Measurements from ENCODE around the gene MED15. TPM values are rescaled to one million over a fixed set of nuclear protein-coding genes. Genes with fewer than 3 reads are reported as not detected.
"Not testable (repeated sequence)": the region's sequence is repeated elsewhere in the genome, so short reads cannot be mapped to it uniquely, and the experiment has no call there.

MED15 gene
- total RNA-seq, 1 donor from 2014 or later, result 105 TPM

GRCh38 chr22:20479612-20480196, 27.7 kb upstream of the MED15 start:
- Histone ChIP-seq H3K36me3 (peaks cover 7% of the 10 kb centered on the region), H3K27me3 (ENCODE audit: low read depth) (no peaks in the 10 kb centered on the region), H3K4me1 (no peaks in the 10 kb centered on the region), H3K4me3 (no peak overlapping the region), H3K27ac (no peak overlapping the region), H3K9me3 (no peaks in the 10 kb centered on the region)
- intact Hi-C loops (cut with DNase I), result no loop called here
- no peak for ATAC-seq
- TF ChIP-seq CTCF (IDR thresholded peaks at IDR 0.05), result no peak
- DNase-seq, result no peak

DNA sequence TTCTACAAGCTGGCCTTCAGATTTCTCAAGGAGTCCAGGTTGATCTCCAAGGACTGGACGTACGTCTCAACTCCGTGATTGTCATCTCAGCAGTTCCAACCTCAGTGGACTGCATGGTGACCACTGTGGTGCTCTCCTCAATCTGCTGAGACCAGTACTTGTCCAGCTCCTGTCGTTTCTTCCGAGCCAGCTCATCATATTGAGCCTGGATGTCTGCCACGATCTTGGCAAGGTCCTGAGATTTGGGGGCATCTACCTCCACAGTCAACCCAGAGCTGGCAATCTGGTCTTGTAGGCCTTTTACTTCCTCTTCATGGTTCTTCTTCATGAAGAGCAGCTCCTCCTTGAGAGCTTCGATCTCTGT, 24.3 kb upstream of the MED15 start:
- H3K4me3 ChIP-seq; DNase-seq; H3K4me1 ChIP-seq; intact Hi-C loops (cut with DNase I); H3K9me3 ChIP-seq; H3K27ac ChIP-seq; ATAC-seq; H3K27me3 ChIP-seq (ENCODE audit: low read depth): not testable (repeated sequence)
- H3K36me3 ChIP-seq, result peaks cover 16% of the 10 kb centered on the region

DNA sequence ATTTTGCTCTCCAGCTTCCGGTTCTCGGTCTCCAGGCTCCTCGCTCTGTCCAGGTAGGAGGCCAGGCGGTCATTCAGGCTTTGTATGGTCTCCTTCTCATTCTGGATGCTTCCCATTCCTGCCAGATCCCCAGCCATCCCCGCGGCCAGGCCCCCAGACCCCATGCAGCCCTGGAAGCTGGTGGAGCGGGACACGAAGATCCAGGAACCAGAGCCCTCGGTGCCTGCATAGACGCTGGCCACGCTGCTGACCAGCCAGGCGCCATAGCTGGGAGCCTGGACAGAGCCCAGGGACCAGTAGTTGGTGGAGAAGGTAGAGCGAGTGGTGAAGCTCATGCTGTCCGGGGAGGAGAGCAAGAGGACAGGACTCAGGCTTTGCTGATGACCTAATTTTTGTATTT, 23.6 kb upstream of the MED15 start:
- no peak for DNase-seq
- no peak for TF ChIP-seq CTCF (IDR thresholded peaks at IDR 0.05)

DNA sequence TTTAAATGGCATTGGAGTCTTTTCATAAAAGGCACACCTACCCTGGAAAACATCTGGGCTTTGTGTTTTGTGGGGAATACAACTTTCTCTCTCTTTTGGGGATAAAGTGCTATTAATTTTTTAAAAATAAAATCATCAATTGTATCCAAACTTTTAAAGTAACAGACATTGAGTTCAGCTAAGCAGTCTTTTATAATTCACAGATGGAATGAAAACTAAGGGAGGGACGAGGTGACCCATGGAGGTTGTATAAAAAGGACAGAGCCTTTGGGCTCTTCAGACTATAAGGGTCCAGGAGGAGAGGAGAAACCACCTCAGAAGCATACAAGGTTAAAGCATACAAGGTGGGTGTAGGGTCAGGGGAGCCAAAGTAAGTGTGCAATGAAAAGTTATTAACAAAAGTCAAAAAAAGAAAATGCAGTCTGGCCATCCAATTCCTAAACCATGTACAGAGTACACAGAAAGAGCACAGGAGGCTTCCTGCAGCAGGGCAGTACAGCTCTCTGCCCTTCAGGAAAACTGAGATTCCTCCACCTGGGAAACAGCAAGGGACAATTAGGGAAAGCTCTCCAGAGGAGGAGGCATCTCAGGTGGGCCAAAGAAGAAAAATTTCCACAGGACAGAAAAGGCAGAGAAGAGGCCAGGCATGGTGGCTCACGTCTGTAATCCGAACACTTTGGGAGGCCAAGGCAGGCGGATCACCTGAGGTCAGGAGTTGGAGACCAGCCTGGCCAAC, 22.3 kb upstream of the MED15 start:
- no peaks in the 10 kb centered on the region for H3K4me1 ChIP-seq
- ATAC-seq, result no peak
- intact Hi-C loops (cut with DNase I), result no loop called here
- no peak for DNase-seq
- H3K4me3 ChIP-seq, result no peak overlapping the region
- H3K9me3 ChIP-seq, result no peaks in the 10 kb centered on the region
- no peaks in the 10 kb centered on the region for H3K27me3 ChIP-seq (ENCODE audit: low read depth)
- peaks cover 25% of the 10 kb centered on the region for H3K36me3 ChIP-seq
- no peak overlapping the region for H3K27ac ChIP-seq
- TF ChIP-seq CTCF (IDR thresholded peaks at IDR 0.05), result no peak

More for the DNA sequence above, 23.6 kb upstream of the MED15 start:
- Histone ChIP-seq H3K27me3 (ENCODE audit: low read depth) (no peaks in the 10 kb centered on the region), H3K9me3 (no peaks in the 10 kb centered on the region), H3K27ac (no peak overlapping the region), H3K4me1 (no peaks in the 10 kb centered on the region), H3K36me3 (peaks cover 22% of the 10 kb centered on the region), H3K4me3 (no peak overlapping the region)
- no peak for ATAC-seq
- intact Hi-C loops (cut with DNase I), result no loop called here

DNA sequence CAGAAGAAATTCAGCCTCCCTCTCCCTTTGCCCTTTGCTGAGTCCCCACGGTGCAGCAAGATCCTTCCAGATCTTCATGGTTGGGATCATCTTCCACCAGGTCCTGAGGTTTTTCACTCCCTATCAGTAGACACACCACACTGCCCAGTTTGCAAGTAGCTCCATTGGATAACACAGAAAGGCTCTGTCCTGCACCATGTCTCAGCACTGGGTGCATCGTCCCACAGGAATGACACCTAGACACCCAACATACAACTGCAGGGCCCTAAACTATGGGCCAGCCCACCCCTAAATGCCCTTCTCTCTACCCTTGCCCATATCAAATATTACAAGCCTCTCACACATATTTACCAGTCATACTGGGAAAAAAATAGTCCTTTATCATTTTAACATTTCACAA, 21.2 kb upstream of the MED15 start:
- no peak for TF ChIP-seq CTCF (IDR thresholded peaks at IDR 0.05)
- Histone ChIP-seq H3K9me3 (no peaks in the 10 kb centered on the region), H3K36me3 (peaks cover 25% of the 10 kb centered on the region), H3K27ac (no peak overlapping the region), H3K4me3 (no peak overlapping the region), H3K4me1 (no peaks in the 10 kb centered on the region), H3K27me3 (ENCODE audit: low read depth) (no peaks in the 10 kb centered on the region)
- DNase-seq (no peak), ATAC-seq (no peak)
- intact Hi-C loops (cut with DNase I), result no loop called here

GRCh38 chr22:20487715-20488114, 19.7 kb upstream of the MED15 start:
- ATAC-seq, result no peak
- Histone ChIP-seq H3K27ac (no peak overlapping the region), H3K4me1 (no peaks in the 10 kb centered on the region), H3K9me3 (no peaks in the 10 kb centered on the region), H3K36me3 (peaks cover 25% of the 10 kb centered on the region), H3K4me3 (no peak overlapping the region), H3K27me3 (ENCODE audit: low read depth) (no peaks in the 10 kb centered on the region)
- intact Hi-C loops (cut with DNase I), result no loop called here
- TF ChIP-seq CTCF (IDR thresholded peaks at IDR 0.05), result no peak
- DNase-seq, result no peak
